Kidney glomerular epithelial cell (primary cell): ENCODE measurements around the gene BRI3.

Source experiments
- DNase-seq: peaks from one replicate; lab custom pipeline; 2025; lab: John Stamatoyannopoulos, UW

The BRI3 gene

DNA sequence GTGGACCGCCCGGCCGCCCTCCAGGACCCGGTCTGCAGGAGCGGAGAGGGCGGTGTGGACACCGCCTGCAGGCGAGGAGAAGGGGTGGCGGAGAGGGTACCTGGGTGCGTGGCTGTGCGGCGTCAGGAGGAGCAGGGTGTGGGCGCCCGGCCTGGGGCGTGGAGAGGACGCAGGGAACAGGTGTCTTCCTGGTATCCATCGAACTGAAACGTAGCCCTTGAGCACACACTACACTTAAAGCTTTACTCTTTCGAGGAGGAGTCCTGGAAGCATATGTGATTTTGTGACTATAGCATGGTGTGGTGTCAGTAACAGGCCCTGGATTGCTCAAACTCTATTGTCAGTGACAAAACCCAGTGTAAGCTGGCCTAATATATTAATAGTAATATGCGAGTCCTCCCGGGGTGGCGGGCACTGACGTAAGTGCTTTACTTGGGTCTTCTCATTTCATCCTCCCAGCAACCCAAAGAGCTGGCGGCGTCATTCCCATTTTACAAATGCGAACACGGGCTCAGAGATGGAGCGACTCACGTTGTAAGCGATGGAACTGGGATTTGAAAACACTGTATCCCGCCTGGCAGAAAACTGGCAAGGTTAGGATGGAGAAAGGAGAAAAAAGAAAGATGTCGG lies 28.9 kb upstream of the BRI3 start:
- DNase-seq: no peak

- DNase-seq: no peak
Measured at GRCh38 chr7:98254516-98254915, 27.0 kb upstream of the BRI3 start.

DNA sequence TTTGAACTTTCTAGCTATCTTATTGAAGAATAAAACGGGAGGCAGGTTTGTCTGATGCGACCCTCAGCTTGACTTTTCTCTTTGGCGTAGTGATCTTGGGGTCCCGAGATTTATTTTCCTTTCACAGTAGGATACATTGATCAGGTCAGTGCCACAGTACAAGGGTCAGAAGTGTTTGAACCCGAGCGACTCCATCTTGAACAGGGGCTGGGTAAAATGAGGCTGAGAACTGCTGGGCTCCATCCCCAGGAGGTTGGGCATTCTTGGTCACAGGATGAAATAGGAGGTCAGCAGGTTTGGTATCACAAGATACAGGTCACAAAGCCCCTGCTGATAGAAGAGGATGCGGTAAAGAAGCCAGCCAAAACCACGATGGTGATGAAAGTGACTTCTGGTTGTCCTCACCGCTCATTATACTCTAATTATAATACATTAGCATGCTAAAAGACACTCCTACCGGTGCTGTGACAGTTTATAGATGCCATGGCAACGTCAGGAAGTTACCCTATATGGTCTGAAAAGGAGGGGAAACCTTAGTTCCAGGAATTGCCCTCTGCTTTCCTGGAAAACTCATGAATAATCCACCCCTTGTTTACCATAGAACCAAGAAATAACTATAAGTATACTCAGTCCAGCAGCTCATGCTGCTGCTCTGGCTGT lies 26.4 kb upstream of the BRI3 start:
- DNase-seq: no peak

GRCh38 chr7:98256431-98256830 lies 25.1 kb upstream of the BRI3 start:
- DNase-seq: no peak

- no peak for DNase-seq
Measured at GRCh38 chr7:98257701-98258100, 23.8 kb upstream of the BRI3 start.

DNA sequence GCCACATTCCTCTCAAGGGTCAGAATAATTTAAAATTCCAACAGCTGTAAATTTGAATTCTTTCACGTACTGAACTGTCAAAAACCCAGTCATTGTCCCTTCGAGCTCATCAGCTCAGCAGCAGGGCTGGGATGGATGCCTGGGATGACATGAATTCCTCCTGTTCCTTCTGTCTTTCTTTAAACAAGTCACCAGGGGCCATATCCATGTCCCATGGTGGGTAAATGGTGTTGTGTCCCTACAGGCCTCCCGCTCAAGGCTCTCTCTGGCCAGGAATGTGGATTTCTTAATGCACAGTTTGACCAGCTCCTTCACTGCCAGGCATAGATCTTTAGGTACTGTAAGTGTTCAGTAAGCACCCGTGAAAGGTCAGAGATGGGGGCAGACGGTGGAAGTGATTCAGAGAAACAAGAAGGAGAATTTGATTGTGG lies 15.6 kb upstream of the BRI3 start:
- peak; percentile 13 for DNase-seq

- no peak for DNase-seq
Measured at GRCh38 chr7:98266840-98267239, 14.6 kb upstream of the BRI3 start.

GRCh38 chr7:98267303-98267702 lies 14.2 kb upstream of the BRI3 start:
- no peak for DNase-seq

DNA sequence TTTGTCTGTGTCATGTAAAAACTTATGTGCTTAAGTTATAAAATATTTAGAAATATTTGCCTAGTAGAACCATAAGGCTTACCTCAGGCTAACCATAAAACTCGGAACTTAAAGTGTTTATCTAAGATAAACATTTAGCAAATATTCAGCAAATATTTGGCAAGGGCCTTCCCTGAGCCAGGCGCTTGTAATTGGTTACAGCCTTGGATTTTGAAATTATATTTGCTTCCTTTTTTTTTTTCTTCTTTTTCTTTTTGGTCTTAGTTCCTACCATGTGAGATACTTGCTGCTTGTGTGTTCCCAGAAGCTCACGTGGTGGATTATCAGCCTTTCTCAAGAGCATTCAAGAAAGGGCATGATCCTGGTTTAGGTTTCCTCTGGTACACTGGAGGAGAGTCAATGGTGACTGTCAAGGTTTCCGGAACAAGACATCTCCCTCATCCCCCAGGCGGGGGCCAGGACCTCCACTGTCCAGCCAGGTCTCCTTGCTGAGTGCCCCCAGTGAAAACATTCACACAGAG lies 5.2 kb upstream of the BRI3 start:
- no peak for DNase-seq

GRCh38 chr7:98278408-98278807 lies 3.1 kb upstream of the BRI3 start:
- DNase-seq: no peak

GRCh38 chr7:98278936-98279335 lies 2.5 kb upstream of the BRI3 start:
- DNase-seq: no peak

DNA sequence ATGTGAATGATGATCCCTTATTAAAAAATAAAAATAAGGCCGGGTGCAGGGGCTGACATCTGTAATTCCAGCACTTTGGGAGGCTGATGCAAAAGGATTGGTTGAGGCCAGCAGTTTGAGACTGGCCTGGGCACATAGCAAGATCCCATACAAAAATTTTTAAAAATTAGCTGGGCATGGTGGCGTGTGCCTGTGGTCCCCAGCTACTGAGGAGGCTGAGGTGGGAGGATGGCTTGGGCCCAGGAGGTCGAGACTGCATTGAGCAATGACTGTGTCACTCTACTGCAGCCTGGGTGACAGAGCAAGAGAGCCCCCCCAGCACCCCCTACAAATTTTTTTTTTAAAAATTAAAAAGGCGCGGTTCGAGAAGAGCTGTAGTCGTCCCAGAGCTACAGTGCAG lies 1.2 kb upstream of the BRI3 start:
- DNase-seq: no peak

DNA sequence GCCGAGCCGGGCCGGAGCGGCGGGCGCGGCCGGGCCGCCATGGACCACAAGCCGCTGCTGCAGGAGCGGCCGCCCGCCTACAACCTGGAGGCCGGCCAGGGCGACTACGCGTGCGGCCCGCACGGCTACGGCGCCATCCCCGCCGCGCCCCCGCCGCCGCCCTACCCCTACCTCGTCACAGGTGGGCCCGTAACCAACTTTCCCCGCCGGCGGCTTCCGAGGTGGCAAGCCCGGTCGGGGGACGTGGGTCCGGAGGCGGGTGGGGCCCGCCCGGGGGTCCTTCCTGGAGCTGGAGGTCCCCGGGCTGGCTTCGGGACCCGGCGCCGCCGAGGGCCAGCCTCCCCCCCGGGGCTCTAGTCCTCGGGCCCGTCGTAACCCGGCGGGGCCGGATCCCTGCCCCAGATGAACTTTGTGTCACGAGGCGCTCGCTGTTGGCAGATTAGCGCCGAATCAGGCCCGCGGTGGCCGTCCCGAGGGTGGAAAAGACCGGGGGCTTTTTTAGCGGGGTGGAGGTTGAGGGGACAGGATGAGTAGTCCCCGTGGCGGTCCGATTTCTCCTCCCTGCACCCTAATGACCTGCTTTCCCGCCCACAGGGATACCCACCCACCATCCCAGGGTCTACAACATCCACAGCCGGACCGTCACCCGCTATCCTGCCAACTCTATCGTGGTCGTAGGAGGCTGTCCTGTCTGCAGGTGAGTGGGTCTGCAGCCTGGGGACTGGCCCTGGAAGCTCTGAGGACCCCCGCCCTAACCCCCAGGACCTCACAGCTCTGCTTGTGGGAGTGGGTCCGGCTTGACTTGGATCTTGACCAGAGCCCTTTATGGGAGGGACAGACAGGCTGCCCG lies 496 bp downstream of the BRI3 start:
- DNase-seq: no peak

DNA sequence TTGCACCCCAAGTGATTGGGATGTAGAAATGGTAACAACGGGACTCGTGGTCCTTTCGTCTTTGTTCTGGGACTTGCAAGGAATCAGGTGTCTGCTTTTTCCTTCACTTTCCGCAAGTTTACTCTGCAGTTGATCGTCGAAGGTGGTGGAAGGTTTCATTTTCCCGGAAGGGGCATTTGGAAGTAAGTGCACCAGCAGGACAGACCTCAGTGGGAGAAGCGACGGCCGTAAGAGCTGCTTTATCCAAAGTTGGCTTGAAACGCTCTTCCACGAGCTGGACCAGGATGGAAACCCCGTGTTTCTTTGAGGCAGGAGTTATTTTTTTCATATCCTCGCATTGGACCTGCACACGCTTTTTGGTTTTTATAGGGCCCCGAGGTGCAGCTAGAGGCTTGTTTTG lies 1.2 kb downstream of the BRI3 start:
- DNase-seq: no peak

DNA sequence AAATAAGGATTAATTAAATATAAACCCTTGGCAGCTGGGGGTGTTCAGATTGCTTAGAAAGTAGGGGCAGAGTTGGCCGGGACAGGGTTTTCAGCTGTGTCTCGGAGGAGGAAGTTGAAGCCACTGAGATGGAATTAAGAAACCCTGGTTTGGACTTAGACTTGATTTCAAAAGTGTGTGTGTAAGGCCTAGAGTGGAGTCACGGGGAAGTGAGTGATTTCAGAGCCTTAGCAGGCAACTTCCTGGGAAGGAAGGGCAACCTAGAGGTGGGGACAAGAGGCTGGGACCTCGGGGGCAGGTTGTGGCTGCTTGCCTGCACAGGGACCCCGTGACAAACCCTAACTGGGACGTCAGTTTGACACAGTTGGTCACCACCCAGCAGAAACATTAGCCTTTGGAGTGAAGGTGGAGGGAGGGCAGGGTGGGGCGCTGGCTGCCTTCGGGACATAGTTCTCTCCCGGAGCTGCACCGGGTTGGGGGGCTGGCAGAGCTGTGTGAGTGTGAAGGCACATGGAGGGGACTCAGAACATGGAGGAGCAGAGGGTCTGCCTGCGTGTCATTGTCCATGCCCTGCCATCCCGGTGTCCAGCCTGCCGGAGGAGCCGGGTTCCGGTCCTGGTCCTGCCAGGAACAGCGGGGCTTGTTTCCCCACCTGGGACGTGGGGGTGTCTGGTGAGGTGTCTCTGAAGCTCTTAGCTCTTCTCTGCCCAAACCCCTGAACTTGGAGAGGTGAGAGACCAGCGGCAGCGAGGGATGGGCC lies 1.8 kb downstream of the BRI3 start:
- peak; percentile 11 for DNase-seq

- no peak for DNase-seq
Measured at GRCh38 chr7:98283887-98284222, 2.4 kb downstream of the BRI3 start.

GRCh38 chr7:98284335-98285036 lies 3.0 kb downstream of the BRI3 start:
- peak; percentile 66 for DNase-seq

DNA sequence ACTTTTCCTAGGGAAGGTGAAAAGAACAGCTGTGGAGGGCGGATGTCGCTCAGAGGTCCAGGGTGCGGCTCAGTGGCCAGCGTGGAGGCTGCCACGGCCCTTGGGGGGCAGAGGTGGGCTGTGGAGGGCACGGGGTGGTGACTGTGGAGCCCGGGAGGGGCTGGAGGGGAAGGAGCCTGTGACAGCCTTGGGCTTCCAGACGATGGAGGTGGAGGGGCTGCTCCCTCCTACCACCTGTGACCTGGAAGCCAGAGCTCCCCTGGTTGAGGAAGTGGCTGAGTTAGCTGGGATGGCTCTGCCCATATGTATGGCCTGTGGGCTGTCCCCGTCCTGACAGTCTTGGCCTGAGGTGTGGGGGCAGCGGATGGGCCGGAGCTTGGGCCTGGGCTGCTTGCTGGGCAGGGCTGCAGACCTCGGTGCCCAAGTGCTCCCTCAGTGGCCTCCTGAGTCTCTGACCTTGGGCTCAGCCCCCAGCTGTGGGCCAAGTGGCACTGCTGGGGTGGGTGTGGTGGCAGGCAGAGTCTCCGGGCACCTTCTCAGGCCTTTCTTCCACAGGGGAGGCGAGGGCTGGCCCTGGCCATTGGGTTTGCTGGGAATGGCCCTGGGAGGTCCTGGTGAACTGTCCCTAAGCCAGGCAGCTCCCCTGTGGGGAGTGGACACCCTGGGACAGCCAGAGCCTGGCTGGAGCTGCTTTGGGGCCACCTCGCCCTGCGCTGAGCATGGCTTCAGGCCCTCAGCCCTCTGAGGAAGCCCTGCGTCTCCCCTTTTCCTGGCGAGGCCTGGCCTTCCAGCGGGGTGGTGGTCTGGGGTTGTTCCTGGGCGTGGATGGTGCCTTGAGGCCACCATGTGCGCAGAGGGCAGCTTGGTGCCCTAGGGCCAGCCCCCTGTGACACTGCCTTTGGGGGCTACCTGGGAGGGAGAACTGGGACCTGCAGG lies 3.9 kb downstream of the BRI3 start:
- no peak for DNase-seq

- no peak for DNase-seq
Measured at GRCh38 chr7:98286093-98286539, 4.6 kb downstream of the BRI3 start.

DNA sequence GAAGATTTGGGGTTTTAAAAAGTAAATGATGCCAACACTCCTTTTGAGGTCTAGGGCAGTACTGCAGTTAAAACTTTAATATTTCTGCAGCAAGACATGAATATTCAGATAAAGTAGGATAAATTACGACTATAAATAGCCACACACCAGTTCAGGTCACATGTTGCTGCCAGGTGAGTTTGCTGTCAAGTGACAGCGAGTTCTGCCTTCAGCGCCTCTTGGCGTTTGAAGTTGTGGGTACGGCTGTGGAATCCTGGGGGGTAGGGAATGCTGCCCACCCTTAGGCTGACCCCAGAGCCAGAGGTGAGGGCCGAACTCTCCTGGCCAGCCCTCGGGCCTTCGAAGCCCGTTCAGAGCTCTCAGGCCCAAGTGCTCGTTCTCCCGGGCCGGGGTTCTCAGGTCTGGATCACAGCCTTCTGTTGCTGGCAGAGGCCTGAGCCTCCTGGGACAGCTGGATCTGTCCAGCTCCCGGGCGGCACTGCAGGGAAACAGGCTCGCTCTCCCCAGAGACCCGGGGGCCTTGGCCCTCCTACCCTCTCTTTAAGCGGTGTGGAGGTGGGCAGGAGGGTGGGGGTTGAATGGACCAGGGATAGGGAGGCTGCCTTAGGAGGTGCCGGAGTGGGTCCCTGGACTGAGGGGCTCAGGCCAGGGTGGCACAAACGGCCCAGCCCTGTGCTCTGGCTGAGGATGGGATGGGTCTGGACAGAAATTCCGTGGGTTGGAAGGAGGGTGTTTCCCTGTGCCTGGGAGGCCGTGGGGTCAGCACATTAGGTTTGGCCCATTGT lies 5.4 kb downstream of the BRI3 start:
- DNase-seq: no peak
